Subcutaneous abdominal adipose tissue (tissue), 5 donors: Measurements from ENCODE around the gene PHYHD1.
A peak's percentile ranks its signal among the peaks of the same experiment; 100 is the strongest.
"Not testable (repeated sequence)": the region's sequence is repeated elsewhere in the genome, so short reads cannot be mapped to it uniquely, and the experiment has no call there.

Source experiments
- H3K27ac ChIP-seq: one replicate; pipeline ENCODE4 v1.7.0; 2013; ENCODE audit warnings: low read depth, mild to moderate bottlenecking, inconsistent platforms, low read length, moderate library complexity
- H3K27me3 ChIP-seq, 5 donors: one replicate each; pipeline ENCODE4 v1.7.0; 2013; ENCODE audit warnings: low read length in 5 of 5, inconsistent platforms in 1 of 5; ENCODE audit not compliant: control insufficient read depth in 5 of 5, insufficient read depth in 4 of 5
- H3K36me3 ChIP-seq, 5 donors: one replicate each; pipeline ENCODE4 v1.7.0; 2013; ENCODE audit warnings: low read length in 5 of 5; ENCODE audit not compliant: control insufficient read depth in 5 of 5, insufficient read depth in 5 of 5
- H3K4me1 ChIP-seq, 5 donors: one replicate each; pipeline ENCODE4 v1.7.0; 2013; ENCODE audit warnings: low read length in 5 of 5, mild to moderate bottlenecking in 3 of 5, moderate library complexity in 1 of 5; ENCODE audit not compliant: control insufficient read depth in 5 of 5, insufficient read depth in 5 of 5
- H3K4me3 ChIP-seq, 5 donors: one replicate each; pipeline ENCODE4 v1.7.0; 2013; ENCODE audit warnings: low read length in 5 of 5, low read depth in 1 of 5
- H3K9ac ChIP-seq, 5 donors: one replicate each; pipeline ENCODE4 v1.7.0; 2013; ENCODE audit warnings: low read length in 5 of 5, mild to moderate bottlenecking in 4 of 5, moderate library complexity in 3 of 5
- H3K9me3 ChIP-seq, 5 donors: one replicate each; pipeline ENCODE4 v1.7.0; 2013; ENCODE audit warnings: low read length in 5 of 5; ENCODE audit not compliant: control insufficient read depth in 5 of 5
- donor health status: healthy.
- donor health status: healthy.
- donor health status: healthy.
- donor health status: healthy.
- donor health status: healthy.

PHYHD1 gene

DNA sequence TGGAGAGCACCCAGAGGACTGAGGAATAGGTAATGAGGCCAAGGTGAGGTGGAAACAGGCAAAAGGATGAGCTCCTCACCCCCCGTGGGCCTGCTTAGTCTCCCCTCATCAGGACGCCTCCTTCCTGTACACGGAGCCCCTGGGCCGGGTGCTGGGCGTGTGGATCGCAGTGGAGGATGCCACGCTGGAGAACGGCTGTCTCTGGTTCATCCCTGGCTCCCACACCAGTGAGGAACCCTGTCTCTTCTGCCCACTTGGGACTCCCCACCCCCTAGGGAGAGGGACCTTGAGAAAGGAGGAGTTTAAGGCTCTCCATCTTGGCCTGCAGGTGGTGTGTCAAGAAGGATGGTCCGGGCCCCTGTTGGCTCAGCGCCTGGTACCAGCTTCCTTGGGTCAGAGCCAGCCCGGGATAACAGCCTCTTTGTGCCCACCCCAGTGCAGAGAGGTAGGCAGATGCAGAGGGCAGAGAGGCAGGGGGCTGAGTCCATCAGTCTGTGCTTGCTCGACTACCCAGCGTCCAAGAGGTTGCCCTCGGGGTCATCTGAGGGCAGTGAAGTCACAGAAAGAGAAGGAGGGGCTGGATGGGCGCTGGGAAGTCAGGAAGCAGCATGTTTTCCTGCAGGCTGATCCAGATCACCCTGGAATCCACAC lies 19.6 kb downstream of the PHYHD1 start:
- no peaks in the 10 kb centered on the region for H3K9me3 ChIP-seq
- no peaks in the 10 kb centered on the region for H3K27me3 ChIP-seq
- H3K27ac ChIP-seq: peak overlapping the region; percentile 69
- H3K4me1 ChIP-seq: peaks cover 12 to 47% (median 37%) of the 10 kb centered on the region in 5 donors
- no peak overlapping the region for H3K9ac ChIP-seq
- H3K36me3 ChIP-seq: peaks cover 0 to 14% (median 11%) of the 10 kb centered on the region in 5 donors
- H3K4me3 ChIP-seq: no peak overlapping the region

DNA sequence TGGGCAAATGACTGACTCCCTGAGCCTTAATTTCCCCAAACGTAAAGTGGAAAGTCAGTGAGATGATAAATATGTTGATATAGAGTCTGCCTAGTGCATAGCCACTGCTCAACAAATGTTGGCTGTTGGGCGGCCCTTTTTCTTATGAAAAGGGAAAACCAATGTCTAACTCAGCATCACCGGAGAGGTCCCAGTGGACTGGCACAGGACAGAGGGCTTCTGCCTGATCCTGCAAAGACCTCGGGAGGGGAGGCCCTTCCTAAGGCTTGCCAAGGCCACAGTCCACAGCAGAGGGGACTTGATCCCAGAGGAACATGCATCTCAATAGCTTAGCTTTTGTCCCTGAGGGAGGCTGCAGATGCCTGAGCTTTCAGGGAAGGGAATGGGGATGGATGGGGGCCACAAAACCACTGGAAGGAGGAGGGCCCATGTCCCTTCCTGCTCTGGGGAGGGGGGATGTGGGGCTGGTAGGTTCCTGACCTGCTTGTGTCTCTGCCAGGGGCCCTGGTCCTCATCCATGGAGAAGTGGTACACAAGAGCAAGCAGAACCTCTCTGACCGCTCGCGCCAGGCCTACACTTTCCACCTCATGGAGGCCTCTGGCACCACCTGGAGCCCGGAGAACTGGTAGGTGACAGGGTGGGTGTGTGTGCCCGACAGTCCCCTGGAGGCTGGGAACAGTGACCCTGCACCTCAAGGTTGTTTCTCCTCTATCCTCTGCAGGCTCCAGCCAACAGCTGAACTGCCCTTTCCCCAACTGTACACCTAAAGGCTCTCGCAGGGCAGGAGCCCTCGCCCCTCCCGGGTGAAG lies 20.4 kb downstream of the PHYHD1 start:
- Histone ChIP-seq H3K4me1 (peaks cover 12 to 52% (median 41%) of the 10 kb centered on the region in 5 donors), H3K27ac (peak overlapping the region; percentile 69), H3K36me3 (peaks cover 0 to 22% (median 15%) of the 10 kb centered on the region in 5 donors), H3K27me3 (no peaks in the 10 kb centered on the region), H3K4me3 (peak overlapping the region in 1 of 5 donors; percentile 2), H3K9ac (peak overlapping the region in 1 of 5 donors; percentile 39), H3K9me3 (no peaks in the 10 kb centered on the region)

DNA sequence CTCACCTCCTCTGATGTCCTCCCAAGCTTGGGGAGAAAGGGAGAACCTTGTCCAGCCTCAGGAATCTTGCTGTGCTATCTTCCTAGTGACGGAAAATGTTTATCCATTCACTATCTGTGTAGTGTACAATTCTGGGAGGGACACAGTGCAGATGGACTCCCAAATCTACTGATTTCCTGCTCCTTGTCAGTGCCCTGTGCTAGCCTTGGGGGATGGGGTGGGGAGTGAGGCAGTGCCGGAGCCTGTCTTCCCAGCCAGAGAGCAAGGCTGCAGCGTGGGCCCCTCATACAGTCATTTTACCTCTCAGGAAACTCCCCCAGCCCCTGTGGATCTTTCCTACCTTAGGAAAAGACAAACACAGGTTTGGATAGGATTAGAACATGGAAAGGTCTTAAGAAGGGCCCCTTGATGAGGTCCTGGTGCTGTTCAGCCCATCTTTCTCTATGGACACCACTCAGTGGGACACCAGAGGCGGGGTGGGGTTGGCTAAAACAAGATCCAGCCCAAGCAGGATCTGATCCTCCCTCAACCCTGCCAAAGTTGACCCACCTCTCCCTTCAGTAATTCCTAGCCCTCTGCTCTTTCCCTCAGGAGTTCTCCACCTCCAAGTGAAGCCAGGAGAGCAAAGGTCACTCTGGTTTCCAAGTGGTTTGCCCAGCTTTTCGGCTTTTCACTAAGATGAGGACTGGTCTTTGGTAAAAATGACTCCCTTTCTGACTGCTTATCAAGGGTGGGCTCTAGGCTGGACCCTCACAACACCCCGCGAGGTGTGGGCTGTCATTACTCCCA lies 23.2 kb downstream of the PHYHD1 start:
- H3K27me3 ChIP-seq: no peaks in the 10 kb centered on the region
- H3K4me1 ChIP-seq: peaks cover 19 to 70% (median 52%) of the 10 kb centered on the region in 5 donors
- no peaks in the 10 kb centered on the region for H3K9me3 ChIP-seq
- H3K4me3 ChIP-seq: no peak overlapping the region
- H3K27ac ChIP-seq: peak overlapping the region; percentile 54
- peak overlapping the region in 1 of 5 donors; percentile 19 for H3K9ac ChIP-seq
- H3K36me3 ChIP-seq: peaks cover 0 to 19% (median 6%) of the 10 kb centered on the region in 5 donors

DNA sequence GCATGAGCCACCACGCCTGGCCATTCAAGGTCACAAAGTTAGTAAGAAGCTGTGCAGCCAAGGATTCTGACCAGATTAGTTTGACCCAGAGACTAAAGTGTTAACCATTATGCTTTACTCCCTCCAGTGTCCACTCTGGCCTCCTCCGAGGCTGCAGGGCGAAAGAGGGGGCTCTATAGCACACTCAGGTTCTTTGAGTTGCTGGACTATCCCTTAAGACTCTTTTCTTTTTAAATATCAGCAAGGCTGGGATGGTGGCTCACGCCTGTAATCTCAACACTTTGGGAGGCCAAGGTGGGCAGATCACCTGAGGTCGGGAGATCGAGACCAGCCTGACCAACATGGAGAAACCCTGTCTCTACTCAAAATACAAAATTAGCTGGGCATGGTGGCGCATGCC lies 24.2 kb downstream of the PHYHD1 start:
- H3K27me3 ChIP-seq, H3K4me3 ChIP-seq, H3K9me3 ChIP-seq, H3K9ac ChIP-seq, H3K27ac ChIP-seq: not testable (repeated sequence)
- Histone ChIP-seq H3K36me3 (peaks cover 0 to 19% (median 6%) of the 10 kb centered on the region in 5 donors), H3K4me1 (peaks cover 19 to 68% (median 52%) of the 10 kb centered on the region in 5 donors)

DNA sequence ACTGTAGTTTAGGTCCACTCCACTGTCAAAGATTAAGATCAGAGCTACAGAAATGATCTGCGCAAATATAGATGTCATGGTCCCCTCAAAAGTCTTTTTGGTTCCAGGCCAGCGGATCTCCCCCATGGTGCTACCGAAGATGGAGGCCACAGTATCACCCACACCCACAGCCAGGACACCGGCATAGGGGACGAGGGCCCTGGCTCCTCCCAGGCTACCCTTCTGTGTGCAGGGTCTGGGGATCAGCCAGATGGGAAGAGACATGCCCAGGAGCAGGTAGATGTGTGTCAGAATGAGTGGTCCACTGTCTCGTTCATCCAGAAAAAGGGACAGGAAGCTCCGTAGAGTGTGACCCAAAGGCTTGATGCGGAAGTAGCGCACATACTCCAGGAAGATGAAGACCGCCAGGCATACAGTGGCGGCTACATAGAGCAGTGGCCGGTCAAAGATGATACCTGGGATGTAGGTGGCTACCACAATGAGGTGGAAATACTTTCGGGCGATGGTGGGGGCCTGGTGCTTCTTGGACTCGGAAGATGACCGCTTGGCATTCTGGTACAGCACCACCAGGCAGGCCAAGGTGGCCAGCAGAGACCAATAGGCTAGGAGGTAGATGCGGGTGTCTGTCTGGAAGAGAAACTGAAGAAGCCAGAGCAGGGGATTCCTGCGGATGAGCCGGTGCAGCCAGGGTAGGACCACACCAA lies 25.2 kb downstream of the PHYHD1 start:
- Histone ChIP-seq H3K4me1 (peaks cover 15 to 59% (median 44%) of the 10 kb centered on the region in 5 donors), H3K9me3 (no peaks in the 10 kb centered on the region), H3K27me3 (no peaks in the 10 kb centered on the region), H3K4me3 (peak overlapping the region in 3 of 5 donors; percentile 72 to 94 (median 93)), H3K36me3 (peaks cover 0 to 19% (median 6%) of the 10 kb centered on the region in 5 donors), H3K27ac (no peak overlapping the region), H3K9ac (no peak overlapping the region)

DNA sequence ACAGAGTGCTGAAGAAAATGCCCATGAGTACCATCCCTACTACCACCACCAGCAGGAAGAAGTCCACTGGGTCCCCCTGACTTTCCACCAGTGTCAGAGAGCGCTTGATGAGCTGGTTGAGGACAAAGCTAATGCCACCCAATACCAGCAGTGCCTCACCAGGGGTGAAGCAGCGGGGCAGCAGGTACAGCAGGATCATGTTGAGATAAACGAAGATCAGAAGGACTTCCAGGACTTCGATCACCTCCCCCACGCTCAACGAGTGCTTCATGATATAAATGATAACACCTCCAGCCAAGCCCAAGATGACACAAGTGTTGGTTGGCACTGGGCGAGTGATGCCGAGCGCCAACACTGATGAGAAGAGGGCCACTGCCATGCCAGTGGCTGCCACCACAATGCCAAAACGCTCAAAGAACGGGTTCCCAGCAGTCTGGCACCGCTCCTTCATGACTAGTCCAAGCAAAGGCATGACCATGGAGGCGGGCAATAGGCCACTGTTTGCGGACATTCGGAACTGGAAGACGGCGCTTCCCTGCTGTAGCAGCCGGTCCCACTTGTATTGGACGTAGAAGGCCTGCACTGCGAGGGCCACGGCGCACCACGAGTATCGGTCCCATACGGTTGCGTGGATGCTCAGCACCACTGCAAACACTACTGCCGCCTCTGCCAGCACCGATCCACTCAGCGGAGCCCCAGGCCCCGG lies 25.9 kb downstream of the PHYHD1 start:
- H3K9ac ChIP-seq: peak overlapping the region; percentile 48 to 99 (median 91)

DNA sequence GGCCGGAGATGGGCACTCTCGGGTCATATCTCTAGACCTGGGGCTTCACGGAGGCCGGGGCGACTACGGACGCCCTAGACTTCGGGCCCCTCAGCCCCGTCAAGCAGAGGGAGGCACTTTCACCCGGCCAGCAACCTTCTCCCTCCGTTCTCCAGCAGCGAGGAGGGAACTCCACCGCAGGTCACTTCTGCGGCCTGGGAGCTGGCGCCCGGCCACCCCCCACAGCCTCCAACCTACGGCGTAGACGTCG lies 26.4 kb downstream of the PHYHD1 start:
- Histone ChIP-seq H3K4me3 (peak overlapping the region; percentile 72 to 94 (median 92)), H3K9ac (peak overlapping the region; percentile 48 to 99 (median 91)), H3K27ac (peak overlapping the region; percentile 99), H3K27me3 (no peaks in the 10 kb centered on the region), H3K9me3 (no peaks in the 10 kb centered on the region), H3K36me3 (peaks cover 0 to 15% (median 6%) of the 10 kb centered on the region in 5 donors), H3K4me1 (peaks cover 15 to 46% (median 38%) of the 10 kb centered on the region in 5 donors)

More for the DNA sequence above, 25.9 kb downstream of the PHYHD1 start:
- Histone ChIP-seq H3K36me3 (peaks cover 0 to 15% (median 6%) of the 10 kb centered on the region in 5 donors), H3K4me1 (peaks cover 15 to 51% (median 40%) of the 10 kb centered on the region in 5 donors), H3K9me3 (no peaks in the 10 kb centered on the region), H3K27me3 (no peaks in the 10 kb centered on the region), H3K4me3 (peak overlapping the region; percentile 72 to 94 (median 92)), H3K27ac (peak overlapping the region; percentile 99)

DNA sequence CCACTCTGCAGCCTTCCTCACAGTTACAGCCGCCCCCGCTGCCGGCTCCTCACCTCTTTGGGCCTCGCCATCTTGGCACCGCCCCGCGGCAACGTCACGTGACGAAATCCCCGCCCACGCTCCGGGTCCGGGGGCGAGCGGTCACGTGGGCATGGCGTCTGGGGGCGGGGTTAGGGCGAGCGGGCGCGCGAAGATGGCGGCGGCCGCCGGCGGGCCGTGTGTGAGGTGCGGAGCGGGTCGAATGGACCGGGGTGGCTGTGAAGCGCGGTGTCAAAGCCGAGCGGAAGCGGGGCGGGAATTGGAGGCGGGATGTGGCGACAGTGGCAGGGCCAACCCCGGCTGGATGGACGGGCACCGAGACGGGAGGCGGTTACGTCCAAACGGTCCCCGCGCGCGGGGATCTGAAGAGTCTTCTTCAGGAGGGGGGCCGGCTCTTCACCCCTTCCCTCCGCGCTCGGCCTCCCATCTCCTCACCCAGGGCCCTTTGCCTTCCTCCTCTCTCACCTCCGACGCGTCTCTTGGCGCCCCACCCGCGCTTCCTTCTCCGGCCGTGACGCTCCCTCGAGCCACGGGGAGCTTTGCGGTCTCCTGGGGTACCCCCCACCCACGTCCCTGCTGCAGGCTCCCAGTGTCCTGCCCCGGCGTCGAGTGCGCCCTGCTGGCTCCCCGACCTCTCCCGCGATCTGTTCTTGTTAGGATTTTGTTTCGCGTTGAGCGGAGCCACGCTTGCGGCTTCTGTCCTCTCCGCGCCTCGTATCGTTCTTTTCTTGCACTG lies 26.9 kb downstream of the PHYHD1 start, which contains the start of the genes DOLK and NUP188:
DOLK (minus strand) TSS at position 77 of the 775 bp plus-strand sequence. CDS start 300 bp downstream, outside the sequence.
NUP188 (plus strand) TSS at position 173 of the 775 bp plus-strand sequence; CDS start at position 194, 21 bp downstream.
- H3K4me3 ChIP-seq: peak within 1 kb of the TSS; percentile 75 to 94 (median 92)
- peaks cover 12 to 41% (median 36%) of the 10 kb centered on the region in 5 donors for H3K4me1 ChIP-seq
- H3K9me3 ChIP-seq: no peaks in the 10 kb centered on the region
- no peaks in the 10 kb centered on the region for H3K27me3 ChIP-seq
- H3K27ac ChIP-seq: peak within 1 kb of the TSS; percentile 99
- peak within 1 kb of the TSS; percentile 84 to 99 (median 91) for H3K9ac ChIP-seq
- H3K36me3 ChIP-seq: peaks cover 2 to 20% (median 6%) of the 10 kb centered on the region in 5 donors
